Stimulated activated CD4-positive, alpha-beta T cell treated with anti-CD3 and anti-CD28 coated beads, Interleukin-4, amount 100 ng/mL, for 24 hours (primary cell): ENCODE results near the gene METTL24.
"Not testable (repeated sequence)": the region's sequence is repeated elsewhere in the genome, so short reads cannot be mapped to it uniquely, and the experiment has no call there.

Source experiments
- DNase-seq: peaks from one replicate; pipeline ENCODE4 v3.0.0-alpha.2; 2020

The METTL24 gene

DNA sequence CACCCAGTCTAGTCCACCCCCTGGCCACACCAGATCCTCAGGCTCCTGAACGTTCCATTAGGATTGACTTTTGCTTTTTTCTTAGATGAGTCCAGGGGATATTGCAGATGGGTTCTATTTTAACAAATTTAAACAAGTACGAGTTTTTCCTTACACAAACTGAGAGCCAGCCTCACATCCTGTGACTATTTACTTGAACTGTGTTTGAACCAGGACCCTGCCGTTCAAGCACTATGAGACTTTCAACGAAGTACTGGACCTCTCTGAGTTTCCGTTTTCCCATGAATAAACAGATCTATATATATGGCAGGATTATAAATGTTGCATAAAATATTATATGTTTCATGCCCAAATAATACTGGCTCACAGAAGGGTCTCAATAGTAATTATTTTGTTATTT, 1.4 kb upstream of the METTL24 start:
- no peak for DNase-seq

DNA sequence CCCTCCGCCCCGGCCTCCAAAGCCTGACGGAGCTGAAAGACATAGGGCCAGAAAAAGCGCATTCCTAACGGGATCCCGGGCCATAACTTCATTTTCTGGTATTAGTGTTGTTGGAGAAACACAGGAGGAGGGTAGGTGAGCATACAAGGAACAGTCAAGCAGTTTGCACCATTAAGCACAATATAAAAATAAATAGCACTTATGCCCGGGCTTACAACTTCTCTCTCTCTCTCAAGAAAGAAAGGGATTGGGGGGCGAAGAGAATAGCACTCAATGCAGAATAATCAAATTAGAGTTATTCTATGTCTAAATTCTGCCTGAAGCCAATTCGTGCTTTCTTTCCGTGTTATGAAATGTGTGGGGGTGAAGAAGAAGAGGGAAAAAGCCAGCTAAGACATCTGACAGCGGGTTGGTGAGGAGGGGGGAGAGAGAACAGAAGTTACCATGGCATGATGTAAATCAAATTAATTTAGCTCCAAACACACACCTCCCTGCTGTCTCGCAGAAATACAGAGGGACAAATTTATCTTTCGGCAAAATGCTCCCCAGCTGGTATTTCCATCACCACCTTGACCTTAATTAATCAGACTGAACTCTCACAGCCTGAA, 508 bp upstream of the METTL24 start:
- DNase-seq: no peak

DNA sequence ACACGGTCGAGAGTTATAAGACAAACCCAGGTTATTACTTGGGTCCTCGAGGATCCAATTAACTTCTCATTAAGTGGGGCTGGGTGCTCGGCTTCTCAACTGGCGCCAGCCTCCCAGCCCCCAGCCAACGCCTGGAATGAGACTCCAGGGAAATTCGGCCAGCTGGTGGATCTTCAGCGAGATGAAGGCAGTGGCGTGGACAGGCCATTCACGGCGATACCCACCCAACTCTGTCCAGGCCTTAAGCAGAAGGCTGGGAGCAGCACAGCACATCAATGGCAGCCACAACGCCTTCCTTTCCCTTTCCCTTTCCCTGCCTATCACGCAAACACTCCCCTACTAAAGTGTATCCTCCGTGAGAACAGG, 868 bp downstream of the METTL24 start:
- DNase-seq: no peak

DNA sequence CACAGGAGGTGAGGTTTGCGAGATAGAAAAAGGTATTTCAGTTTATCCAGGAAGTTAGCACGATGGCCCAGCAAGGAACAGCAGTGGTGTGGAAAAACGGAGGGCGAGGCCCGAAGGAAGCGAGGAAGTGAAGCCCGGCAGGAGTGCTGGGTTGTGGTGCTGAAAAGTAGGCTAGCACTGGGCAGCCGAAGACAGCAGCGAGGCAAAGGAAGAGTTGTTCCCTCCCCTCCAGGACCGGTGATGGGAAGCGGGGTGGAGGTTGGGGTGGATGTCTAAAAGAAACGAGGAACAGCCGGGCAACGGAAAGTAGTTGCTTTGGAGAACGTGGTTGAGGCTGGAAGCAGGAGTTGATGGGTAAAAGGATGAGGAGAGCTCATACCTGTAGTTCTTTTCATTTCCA, 1.4 kb downstream of the METTL24 start:
- no peak for DNase-seq

DNA sequence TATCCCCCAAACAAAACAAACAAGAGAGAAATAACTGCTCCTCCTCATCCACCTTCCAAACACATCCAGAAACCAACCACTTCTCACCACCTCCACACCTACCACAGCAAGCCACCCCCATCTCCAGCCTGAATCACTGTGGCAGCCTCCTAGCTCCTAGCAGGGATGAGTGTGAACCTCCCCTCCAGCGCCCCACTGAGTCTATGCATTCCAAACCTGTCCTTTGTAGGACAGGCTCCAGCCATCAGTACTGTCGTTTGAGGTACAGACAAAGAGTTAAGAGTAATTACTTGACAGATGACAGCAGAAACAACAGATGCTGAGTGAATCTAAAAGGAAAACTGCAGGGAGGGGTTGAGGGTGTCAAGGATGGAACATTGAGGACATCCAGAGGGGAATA, 2.4 kb downstream of the METTL24 start:
- DNase-seq: no peak

DNA sequence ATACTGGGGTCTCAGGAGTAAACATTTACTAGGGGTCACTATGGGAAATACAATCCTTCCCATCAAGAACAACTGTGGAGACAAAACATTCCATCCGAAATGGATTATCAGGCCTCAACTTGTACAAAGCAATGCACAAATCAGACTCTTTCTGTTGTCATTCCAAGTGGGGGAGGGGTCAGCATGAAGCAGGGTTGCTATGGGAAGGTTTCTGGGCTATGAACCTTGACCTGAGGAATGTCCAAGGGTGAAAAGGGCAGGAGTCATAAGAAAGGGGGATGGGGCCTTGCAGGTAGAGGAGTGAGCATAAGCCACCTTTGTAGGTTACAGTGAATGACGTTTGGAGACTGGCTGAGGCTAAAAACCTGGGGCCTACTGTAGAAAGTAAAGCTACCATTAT, 3.1 kb downstream of the METTL24 start:
- no peak for DNase-seq

DNA sequence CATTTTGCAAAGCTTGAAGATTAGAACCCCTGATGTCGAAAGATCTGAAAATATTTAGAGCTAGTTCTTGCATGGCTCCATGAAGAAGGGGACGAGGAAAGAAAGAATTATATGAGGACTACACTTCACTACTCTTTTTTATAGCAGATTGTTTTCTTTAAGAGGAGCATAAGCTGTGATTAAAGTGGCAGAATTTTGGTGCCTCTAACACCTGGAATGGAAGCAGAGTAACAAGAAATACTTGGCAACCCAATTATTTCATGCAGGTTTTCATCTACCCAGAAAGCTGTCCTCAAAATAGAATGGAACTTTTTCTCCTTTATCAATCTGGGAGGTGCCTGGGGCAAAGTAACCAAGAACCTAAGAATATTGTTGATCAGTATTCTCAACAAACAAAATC, 4.0 kb downstream of the METTL24 start:
- DNase-seq: no peak

DNA sequence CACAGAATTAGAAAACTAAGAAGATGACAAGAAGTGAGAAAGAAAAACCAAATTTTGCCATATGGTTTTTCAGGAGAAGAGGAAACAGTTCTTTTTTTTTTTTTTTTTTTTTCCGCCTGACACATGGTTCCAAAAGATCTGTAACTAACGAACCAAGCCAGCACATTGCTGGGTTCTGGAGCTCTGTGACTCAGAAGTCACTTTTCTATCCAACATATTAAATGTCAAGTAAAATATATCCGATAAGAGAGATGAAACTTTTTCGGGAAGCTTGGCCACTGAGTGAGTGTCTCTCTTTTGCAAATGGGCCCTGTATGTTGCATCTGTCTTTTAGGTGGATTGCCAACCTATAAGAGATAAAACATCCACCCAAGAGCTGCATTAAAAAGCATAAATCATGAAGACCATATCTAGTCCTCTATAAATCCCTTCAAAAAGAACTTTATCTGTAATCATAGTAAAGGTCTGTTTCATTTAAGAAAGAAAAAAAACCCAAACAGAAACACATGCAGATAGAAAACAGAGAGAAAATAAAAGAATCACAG, 4.6 kb downstream of the METTL24 start:
- no peak for DNase-seq

DNA sequence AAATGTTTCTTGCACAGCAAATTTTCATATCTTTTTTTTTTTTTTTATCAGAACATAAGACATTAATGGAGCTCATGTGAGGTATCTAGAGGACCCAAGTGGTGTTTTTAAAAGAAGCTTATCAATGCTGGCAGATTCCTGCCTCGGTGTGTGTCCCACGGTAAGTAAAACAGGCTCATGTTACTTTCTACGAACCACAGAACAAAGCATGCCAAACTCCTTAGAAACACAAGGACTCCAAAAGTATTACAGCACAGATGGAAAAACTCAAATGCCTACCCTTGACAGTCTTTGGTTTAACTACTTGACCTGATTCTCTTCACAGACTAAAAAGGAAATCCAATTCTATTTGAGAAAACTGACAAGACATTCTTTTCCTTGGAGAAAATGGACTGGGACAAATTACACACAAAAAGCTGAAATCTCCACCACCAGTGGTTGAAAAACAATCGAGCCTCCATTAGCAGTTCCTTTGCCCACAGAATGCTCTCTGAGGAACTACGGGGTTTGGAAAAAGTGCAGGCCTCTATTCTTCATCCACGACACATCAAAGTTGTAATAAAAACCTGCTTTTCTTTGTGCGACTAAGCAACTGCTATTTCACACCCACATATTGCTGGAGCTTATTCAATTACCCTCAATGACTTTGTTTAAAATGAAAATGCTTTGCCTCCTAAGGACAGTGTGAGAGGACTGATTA, 5.4 kb downstream of the METTL24 start:
- DNase-seq: no peak

DNA sequence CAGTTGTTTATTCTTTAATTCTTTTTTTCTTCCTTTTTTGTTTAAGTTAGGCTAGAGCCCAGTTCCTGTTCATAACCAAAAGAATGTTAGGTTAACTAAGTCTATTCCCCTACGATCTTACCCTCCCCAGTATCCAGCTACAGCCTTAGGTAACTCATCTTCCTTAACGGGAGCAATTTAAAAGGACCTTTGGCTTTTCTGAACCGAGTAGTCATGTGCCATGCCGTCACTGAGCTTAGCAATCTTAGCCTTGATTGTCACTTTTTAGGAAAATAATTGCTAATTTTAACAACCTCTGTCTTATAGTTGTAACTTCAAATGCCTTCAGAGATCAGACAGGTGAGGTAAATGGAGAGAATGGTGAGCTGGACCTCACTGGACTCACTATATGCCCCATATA, 6.2 kb downstream of the METTL24 start:
- no peak for DNase-seq

DNA sequence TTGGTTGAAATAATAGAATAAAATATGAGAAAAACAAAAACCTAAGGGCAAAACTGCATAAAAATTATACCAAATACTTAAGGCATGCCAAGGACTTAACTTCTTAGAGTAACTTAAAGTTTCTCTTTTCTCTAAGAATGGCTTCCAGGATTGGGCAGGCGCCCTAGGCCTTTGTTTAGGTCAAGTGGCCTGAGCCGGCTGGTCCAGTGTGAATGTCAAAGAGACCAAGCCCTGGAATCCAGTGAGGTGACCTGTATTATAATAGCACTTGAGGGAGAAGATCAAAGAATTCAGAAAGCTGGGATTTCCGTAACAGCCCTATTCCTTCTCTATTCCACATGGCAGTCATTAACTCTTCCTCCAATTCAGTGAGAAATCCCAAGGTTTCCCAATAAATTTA, 6.6 kb downstream of the METTL24 start:
- no peak for DNase-seq

DNA sequence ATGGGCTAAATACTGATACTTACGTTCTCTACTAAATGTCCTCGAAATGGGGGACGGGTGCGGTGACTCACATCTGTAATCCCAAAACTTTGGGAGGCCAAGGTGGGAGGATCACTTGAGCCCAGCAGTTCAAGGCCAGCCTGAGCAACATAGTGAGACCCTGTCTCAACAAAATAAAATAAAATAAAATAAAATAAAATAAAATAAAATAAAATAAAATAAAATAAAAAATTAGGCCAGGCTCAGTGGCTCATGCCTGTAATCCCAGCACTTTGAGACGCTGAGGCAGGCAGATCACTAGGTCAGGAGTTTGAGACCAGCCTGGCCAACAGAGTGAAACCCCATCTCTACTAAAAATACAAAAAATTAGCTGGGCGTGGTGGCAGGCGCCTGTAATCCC, 7.6 kb downstream of the METTL24 start:
- DNase-seq: not testable (repeated sequence)

DNA sequence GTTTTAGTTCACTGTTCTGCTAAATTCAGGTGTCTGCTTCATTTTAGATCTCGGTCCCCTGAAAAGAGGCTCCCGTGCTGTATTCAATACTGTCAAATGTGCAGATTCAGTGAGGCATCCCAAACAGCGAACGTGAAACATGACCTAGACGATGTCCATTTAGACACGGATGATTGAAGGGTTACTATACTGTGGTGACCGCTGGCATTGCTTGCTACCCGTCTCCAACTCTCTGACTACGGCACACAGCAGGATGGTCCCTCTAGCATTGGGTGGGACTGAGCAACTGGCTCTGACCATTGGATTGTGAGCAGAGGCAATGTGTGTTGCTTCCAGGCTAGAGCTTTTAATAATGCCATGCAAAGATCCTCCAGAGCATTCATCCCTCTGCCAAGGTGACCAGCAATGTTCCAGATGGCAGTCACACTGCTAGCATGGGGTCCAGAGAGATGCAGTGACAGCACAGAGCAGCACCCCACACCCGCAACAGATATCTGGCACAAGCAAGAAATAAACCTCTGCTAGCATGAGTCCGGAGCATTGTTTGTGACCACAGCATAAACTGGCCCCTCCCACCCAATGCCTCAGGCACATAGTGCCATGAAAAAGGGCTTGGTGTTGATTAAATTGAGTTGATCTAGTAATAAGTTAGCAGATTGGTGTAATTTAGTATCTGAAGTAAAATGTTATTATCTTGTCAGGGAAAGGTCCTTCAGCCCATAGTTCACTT, 9.0 kb downstream of the METTL24 start:
- no peak for DNase-seq

DNA sequence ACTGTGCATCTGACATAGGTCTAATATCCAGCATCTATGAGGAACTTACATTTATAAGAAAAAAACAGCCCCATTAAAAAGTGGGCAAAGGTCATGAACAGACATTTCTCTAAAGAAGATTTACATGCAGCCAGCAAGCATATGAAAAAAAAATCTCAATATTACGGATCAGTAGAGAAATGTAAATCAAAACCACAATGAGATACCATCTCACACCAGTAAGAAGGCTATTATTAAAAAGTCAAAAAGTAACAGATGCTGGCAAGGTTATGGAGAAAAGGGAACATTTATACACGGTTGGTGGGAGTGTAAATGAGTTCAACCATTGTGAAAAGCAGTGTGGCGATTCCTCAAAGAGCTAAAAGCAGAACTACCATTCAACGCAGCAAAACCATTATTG, 13.1 kb downstream of the METTL24 start:
- DNase-seq: no peak

DNA sequence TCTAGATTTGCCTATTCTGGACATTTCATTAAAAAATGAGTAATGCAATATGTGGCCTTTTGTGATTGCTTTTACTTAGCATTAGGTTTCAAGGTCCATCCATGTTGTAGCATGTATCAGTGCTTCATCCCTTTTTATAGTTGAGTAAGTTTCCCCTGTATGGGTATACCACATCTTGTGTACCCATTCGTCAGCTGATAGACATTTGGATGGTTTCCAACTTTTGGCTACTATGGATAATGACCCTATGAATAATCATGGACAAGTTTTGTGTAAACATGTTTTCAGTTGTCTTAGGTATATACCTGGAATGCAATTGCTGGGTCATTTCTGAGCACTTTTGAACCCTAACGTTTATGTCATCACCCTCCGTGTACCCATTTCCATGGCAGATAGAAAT, 15.4 kb downstream of the METTL24 start:
- DNase-seq: no peak

DNA sequence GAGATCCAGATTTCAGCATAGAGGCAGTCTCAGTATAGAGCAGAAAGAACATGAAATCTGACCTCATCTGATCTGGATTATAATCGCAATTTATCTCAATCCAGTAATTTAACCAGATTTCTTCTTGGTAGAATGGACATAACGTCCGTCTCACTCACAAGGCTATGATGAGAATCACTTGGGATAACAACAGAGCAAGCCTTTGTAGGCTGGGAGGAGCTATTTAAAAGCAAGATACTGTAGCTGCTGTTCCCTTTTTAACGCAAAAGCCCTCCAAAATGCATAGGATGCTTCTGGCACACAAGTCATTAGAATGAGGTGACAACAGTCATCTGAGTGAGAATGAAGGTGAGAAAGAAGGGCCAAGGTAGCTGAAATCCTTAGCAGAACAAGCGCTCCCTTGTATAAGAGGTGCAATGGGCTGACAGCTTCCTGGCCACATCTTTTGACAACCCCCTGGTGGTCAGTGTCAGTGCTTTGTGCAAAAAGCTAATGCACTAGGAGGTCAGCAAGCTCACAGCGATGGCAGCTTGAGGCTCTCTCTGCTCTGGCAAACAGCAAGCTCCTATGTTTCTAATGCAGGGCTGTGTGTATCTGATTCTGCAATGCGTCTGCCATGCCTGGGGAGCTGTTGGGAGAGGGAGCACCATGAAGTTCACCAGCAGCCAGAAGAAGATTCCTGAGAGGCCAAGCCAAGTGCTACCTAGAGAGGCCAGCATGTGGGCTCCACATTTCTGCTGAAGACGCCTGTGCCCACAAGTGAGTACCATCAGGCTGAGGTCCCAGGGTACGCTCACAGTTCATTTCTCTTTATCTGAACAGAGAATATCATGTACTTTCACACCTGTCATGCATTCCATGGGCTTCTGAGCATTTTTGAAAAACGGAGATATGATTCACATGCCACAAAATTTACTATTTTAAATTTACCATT, 16.2 kb downstream of the METTL24 start:
- no peak for DNase-seq

DNA sequence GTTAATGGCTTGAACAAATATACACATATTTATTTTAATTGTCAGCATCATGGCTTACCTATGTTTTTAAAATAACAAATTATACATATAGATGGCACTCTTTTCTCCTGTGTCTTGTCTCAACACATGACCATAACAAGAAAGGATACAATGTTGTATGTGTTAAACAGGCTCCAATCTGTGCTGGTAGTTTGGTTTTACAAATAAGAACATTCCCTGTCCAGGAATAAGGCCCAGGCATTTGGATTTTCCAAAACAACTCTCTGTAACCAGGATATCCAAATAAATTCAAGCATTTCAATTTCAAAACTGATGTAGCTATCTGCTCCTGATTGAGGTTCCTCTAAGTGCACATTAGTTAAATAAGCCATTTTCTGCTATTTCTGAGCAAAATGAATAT, 17.1 kb downstream of the METTL24 start:
- DNase-seq: no peak

DNA sequence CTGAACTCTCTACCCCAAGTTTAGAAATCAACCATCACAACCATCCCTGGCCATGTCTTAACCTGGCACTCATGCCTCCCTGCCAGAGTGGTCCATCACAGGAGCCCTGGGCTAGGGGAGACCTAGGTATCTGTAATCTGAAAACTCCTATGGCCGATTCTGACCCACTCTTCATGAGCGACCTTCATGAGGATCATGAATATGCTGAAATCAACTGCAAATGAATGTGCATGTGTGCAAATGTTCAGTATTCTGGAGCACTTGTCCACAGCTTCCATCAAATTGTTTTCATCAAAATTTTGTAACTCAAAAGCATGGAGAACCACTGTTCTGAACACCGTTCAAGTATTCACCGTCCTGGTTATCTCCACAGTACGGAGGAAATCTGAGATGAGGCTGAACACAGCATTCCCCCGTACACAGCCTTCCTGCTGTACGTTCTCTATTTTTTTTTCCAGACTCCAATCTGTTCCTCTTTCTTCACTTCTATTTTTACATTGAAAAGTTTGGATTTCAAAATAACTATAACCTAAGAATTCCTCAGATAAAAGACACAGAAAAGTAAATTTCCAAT, 17.7 kb downstream of the METTL24 start:
- no peak for DNase-seq

DNA sequence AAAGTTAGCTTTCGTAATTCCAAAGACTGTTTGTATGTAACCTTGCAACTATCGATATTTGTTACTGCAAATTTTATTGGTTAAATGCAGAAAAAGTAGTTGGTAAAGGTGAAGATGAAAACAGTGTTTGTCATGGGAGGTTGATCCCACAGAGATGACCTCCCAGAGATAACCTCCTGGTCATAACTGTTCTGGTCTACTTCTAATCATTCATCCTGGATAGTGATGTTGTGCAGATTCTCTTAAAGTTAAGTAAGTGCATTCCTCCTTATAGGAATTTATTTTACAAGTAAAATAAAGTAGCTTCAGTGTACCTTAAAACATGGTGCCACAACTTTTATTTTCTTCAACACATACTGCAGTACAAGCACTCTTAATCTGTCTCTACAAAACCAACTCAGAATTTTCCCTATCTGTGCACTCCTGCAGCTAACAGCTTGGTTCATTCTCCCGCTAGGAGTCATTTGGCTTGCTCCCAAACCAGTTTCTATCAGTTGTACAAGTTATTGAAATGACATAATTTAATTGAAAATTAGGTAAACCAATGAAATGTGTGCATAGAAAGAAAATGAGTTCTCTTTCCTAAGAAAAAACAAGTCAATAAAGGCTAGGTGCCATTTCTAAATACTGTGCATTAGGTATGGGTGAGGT, 19.2 kb downstream of the METTL24 start:
- DNase-seq: no peak

DNA sequence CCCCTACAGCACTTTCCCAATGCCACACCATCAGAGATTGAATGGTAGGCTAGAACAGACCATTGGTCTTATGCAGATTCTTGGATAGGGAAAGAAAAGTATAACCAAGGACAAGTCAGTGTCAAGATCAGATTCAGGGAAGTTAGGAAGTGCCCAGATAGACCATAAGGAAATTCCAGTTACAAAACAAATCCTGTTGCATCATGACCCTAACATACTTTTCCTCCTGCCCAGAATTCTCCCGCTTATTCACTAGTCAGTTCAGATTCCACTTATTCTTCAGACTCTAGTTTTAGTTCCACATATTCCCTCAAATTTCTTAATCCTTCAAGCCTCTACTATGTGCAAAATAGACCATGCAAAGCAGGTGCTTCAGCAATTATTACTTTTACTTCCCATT, 20.7 kb downstream of the METTL24 start:
- DNase-seq: no peak

DNA sequence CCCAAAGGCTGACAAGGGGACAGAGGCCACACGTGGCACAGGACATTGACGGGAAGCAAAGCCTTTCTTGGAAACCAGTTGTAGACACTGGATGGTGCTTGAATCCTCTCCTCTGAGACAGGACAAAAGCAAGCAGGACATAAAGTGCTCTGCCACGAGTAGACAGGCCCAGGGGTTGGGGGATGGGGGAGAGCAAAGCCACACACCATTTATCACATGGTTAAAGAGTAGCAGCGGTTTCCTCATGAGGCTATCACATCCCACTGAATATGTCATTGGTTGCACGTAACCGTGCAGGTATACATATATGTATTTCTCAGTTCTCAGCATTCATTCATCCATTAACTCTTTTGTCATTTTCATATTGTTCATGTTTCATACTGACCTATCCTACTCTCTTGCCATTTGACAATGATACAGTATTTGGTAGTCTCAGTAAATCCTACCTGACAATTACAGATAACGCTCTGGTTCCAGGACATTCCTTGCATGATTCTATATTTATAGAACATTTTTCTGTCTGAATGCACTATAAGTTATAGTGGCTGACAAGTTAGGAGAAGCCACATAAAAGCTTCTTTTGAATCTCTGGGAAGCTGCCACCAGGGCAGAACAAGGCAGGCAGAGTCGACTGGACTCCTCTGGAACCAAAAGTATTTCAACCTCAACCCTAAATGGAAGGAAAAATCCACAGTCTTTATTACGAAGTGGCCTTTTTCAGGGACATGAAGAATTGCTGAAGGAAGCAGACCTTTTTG, 23.5 kb downstream of the METTL24 start:
- no peak for DNase-seq
